ENCODE data around the gene ANKHD1. TPM values are rescaled to one million over a fixed set of nuclear protein-coding genes. Genes with fewer than 3 reads are reported as not detected.

The ANKHD1 gene
- polyA plus RNA-seq, 1 donor from 2014 or later, result 61.8 TPM

DNA sequence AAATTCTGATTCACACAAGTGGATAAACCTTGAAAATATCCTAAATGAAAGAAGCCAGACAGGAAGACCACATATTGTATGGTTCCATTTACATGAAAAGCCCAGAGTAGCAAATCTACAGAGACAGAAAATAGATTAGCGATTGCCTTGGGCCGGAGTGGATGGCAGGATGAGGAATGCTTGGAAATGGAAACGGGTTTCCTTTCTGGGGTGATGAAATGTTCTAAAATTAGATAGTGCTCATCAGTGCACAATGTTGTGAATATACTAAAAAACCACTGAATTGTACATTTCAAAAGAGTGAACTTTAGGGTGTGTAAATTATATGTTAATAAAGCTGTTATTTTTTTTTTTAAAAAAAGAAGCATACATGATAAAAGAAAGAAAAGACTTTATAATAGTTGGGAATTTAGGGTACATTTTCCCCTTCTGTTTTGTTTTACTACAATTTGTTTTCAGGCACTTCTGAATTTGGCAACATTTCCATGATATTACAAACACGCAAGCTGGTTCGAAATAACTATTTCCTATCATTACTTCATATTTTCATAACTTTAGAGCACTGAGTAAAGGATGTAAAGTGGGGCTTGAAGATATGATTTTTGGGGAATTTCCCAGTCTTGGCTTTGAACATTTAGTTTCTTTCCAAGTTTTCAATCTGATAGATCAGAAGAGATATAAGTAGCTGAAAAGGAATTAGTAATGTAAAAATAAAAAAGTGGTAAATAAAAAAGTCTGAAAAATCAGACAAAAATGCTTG, 186.9 kb downstream of the ANKHD1 start:
- no peak for TF ChIP-seq EZH2 (IDR thresholded peaks at IDR 0.05; ENCODE audit: borderline replicate concordance, insufficient read depth, low read length, poor library complexity, severe bottlenecking)
- TF ChIP-seq POLR2AphosphoS5 (IDR thresholded peaks at IDR 0.05), result no peak
- TF ChIP-seq TAF1 (IDR thresholded peaks at IDR 0.05; ENCODE audit: low read depth), result no peak
- no peak for TF ChIP-seq RAD21 (conservative IDR thresholded peaks at IDR 0.05)
- no peak for TF ChIP-seq SMC3 (conservative IDR thresholded peaks at IDR 0.05; ENCODE audit: poor library complexity)
- TF ChIP-seq MXI1 (conservative IDR thresholded peaks at IDR 0.05; ENCODE audit: poor library complexity, severe bottlenecking), result no peak
- TF ChIP-seq, protein P1, sequence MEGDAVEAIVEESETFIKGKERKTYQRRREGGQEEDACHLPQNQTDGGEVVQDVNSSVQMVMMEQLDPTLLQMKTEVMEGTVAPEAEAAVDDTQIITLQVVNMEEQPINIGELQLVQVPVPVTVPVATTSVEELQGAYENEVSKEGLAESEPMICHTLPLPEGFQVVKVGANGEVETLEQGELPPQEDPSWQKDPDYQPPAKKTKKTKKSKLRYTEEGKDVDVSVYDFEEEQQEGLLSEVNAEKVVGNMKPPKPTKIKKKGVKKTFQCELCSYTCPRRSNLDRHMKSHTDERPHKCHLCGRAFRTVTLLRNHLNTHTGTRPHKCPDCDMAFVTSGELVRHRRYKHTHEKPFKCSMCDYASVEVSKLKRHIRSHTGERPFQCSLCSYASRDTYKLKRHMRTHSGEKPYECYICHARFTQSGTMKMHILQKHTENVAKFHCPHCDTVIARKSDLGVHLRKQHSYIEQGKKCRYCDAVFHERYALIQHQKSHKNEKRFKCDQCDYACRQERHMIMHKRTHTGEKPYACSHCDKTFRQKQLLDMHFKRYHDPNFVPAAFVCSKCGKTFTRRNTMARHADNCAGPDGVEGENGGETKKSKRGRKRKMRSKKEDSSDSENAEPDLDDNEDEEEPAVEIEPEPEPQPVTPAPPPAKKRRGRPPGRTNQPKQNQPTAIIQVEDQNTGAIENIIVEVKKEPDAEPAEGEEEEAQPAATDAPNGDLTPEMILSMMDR (IDR thresholded peaks at IDR 0.05; ENCODE audit: poor library complexity, severe bottlenecking), result no peak
- TF ChIP-seq, protein P2, sequence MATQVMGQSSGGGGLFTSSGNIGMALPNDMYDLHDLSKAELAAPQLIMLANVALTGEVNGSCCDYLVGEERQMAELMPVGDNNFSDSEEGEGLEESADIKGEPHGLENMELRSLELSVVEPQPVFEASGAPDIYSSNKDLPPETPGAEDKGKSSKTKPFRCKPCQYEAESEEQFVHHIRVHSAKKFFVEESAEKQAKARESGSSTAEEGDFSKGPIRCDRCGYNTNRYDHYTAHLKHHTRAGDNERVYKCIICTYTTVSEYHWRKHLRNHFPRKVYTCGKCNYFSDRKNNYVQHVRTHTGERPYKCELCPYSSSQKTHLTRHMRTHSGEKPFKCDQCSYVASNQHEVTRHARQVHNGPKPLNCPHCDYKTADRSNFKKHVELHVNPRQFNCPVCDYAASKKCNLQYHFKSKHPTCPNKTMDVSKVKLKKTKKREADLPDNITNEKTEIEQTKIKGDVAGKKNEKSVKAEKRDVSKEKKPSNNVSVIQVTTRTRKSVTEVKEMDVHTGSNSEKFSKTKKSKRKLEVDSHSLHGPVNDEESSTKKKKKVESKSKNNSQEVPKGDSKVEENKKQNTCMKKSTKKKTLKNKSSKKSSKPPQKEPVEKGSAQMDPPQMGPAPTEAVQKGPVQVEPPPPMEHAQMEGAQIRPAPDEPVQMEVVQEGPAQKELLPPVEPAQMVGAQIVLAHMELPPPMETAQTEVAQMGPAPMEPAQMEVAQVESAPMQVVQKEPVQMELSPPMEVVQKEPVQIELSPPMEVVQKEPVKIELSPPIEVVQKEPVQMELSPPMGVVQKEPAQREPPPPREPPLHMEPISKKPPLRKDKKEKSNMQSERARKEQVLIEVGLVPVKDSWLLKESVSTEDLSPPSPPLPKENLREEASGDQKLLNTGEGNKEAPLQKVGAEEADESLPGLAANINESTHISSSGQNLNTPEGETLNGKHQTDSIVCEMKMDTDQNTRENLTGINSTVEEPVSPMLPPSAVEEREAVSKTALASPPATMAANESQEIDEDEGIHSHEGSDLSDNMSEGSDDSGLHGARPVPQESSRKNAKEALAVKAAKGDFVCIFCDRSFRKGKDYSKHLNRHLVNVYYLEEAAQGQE (IDR thresholded peaks at IDR 0.05; ENCODE audit: borderline replicate concordance), result no peak
- Histone ChIP-seq H3K27me3 (ENCODE audit: insufficient read depth, low read depth, low read length) (no peaks in the 10 kb centered on the region), H3K4me3 (ENCODE audit: low read length) (no peak overlapping the region), H3K9ac (ENCODE audit: low read length) (no peak overlapping the region), H3K9me3 (ENCODE audit: low read length) (no peaks in the 10 kb centered on the region), H3K79me2 (replicated peaks; ENCODE audit: insufficient read depth, low read length) (no peaks in the 10 kb centered on the region), H3K4me2 (ENCODE audit: low read length) (no peak overlapping the region), H3K27ac (ENCODE audit: low read length) (no peak overlapping the region), H3K36me3 (ENCODE audit: insufficient read depth, low read length) (no peaks in the 10 kb centered on the region), H4K20me1 (ENCODE audit: insufficient read depth) (no peaks in the 10 kb centered on the region), H2AFZ (ENCODE audit: low read depth, low read length) (no peak overlapping the region), H3F3A (ENCODE audit: insufficient read depth, low read length, poor library complexity, severe bottlenecking) (no peaks in the 10 kb centered on the region), H3K9me2 (ENCODE audit: insufficient read depth, low read length) (no peaks in the 10 kb centered on the region)

Small RNA genes lying within 50 kb of the gene (small RNA-seq; reads per million reads assigned to genes)
- gene RF00279 (0 reads per million in 3 experiments), gene RF00443 (0 reads per million in 3 experiments), gene RNU4-14P (0 to 0.16 (median 0.03) reads per million in 3 experiments)

Other genes with a start within 250 kb of the ANKHD1 start
- gene CYSTM1, start 226.6 kb upstream of the ANKHD1 start, polyA plus RNA-seq, result 6.6 and 12.8 TPM in 2 replicates
- 147 and 159 TPM in 2 replicates for gene PFDN1, start 98.7 kb upstream of the ANKHD1 start, polyA plus RNA-seq
- 6.7 and 9.8 TPM in 2 replicates for gene HBEGF, start 55.2 kb upstream of the ANKHD1 start, polyA plus RNA-seq
- not detected in 2 replicates for gene SLC4A9, start 41.6 kb upstream of the ANKHD1 start, polyA plus RNA-seq
- 1.0 TPM in 1 of 2 replicates, not detected in the other for gene EIF4EBP3, start 145.8 kb downstream of the ANKHD1 start, polyA plus RNA-seq
- gene SRA1, start 155.6 kb downstream of the ANKHD1 start, polyA plus RNA-seq, result 73.5 and 76.2 TPM in 2 replicates
- gene APBB3, start 162.8 kb downstream of the ANKHD1 start, polyA plus RNA-seq, result 131 and 149 TPM in 2 replicates
- gene SLC35A4, start 163.0 kb downstream of the ANKHD1 start, polyA plus RNA-seq, result 8.1 and 8.8 TPM in 2 replicates
- gene CD14, start 231.3 kb downstream of the ANKHD1 start, polyA plus RNA-seq, result 1.5 TPM in 1 of 2 replicates, not detected in the other
- gene TMCO6, start 237.6 kb downstream of the ANKHD1 start, polyA plus RNA-seq, result 23.5 and 37.5 TPM in 2 replicates
- gene NDUFA2, start 245.8 kb downstream of the ANKHD1 start, polyA plus RNA-seq, result 131 and 162 TPM in 2 replicates
- gene IK, start 246.0 kb downstream of the ANKHD1 start, polyA plus RNA-seq, result 202 and 264 TPM in 2 replicates